HUES6 (cell line): ENCODE data around the gene ITPR1.

Source experiments
- H3K27ac ChIP-seq: 2 replicates; pipeline ENCODE4 v1.7.0; 2013; ENCODE audit warnings: low read depth, mild to moderate bottlenecking, low read length, inconsistent platforms
- H3K27me3 ChIP-seq: 2 replicates; pipeline ENCODE4 v1.6.1; 2013; ENCODE audit warnings: low read length; ENCODE audit not compliant: control insufficient read depth, insufficient read depth
- H3K36me3 ChIP-seq: 2 replicates; pipeline ENCODE4 v1.6.1; 2013; ENCODE audit warnings: low read length; ENCODE audit not compliant: control insufficient read depth, insufficient read depth
- H3K4me1 ChIP-seq: 2 replicates; pipeline ENCODE4 v1.6.1; 2013; ENCODE audit warnings: low read length; ENCODE audit not compliant: control insufficient read depth, insufficient read depth
- H3K4me3 ChIP-seq: 2 replicates; pipeline ENCODE4 v1.5.1; 2013; ENCODE audit warnings: low read depth, low read length
- H3K9ac ChIP-seq: one replicate; pipeline ENCODE4 v1.6.1; 2013; ENCODE audit warnings: mild to moderate bottlenecking, low read length
- H3K9me3 ChIP-seq: 2 replicates; pipeline ENCODE4 v1.6.1; 2013; ENCODE audit warnings: low read depth, low read length; ENCODE audit not compliant: control insufficient read depth, insufficient read depth

Gene ITPR1

DNA sequence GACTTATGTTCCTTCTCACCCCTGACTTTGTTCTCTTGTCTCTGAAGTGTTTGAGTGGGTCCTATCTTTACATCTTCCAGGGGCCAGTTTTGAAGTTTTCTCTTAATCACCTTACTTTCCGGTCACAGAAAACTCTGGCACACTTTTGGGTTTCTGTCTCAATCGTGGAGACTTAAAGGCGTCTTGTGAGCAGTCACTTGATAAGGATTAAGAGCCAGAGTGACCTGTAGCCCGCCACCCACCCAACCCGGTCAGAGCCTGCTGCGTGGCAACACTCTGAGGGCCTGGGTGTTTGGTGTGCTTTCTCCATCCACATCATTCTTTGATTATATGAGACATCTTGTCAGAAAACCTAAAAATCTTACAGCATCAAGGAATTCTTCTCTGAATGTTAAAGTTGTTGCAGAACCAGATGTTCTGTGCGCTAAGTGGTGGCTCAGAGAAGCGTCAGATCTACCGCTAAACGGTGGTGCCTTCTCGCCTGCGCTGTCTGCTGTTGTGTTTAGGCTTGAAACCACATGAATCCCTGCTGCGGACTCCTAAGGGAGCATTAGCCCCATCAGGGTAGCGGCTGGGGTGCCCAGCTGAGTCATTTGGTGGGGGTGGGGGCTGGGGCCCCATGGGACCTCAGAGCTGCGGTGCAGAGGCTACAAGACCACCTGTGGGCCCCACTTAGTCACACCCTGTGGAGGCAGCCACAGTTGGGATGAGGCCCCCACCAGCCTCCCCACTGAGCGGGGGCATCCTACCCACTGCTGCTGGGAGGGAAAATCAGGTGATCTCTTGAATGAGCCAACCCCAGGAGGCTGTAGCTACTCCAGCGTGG is 327.4 kb downstream of the ITPR1 start:
- Histone ChIP-seq H3K4me3 (no peak overlapping the region), H3K27me3 (no peaks in the 10 kb centered on the region), H3K9me3 (peaks cover 13% of the 10 kb centered on the region), H3K4me1 (peaks cover 10% of the 10 kb centered on the region; the same call in 1 of the 2 replicates), H3K9ac (no peak overlapping the region), H3K27ac (no peak overlapping the region), H3K36me3 (peaks cover 7% of the 10 kb centered on the region; the same call in 1 of the 2 replicates)

DNA sequence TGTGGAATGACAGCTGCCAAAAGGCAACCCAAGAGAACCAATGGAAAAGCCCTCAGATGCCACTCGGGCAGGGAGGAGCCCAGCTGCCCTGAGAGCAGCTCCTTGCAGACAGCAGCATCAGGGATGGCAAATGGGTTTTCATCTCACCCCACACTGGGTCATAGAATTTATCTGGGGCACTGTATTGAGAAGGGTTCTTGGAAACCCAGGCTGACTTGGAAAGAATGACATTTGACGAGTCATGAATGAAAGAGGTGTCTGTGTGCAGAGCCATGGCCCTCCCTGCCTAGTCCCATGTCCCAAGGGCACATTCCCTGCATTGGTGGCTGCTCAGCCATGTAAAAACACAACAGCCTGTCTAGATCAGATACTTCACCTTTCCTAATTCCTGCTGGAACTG is 328.2 kb downstream of the ITPR1 start:
- Histone ChIP-seq H3K9ac (no peak overlapping the region), H3K9me3 (peaks cover 9% of the 10 kb centered on the region), H3K27ac (no peak overlapping the region), H3K4me3 (no peak overlapping the region), H3K27me3 (no peaks in the 10 kb centered on the region), H3K4me1 (peaks cover 14% of the 10 kb centered on the region; the same call in 1 of the 2 replicates), H3K36me3 (peaks cover 2% of the 10 kb centered on the region; the same call in 1 of the 2 replicates)

DNA sequence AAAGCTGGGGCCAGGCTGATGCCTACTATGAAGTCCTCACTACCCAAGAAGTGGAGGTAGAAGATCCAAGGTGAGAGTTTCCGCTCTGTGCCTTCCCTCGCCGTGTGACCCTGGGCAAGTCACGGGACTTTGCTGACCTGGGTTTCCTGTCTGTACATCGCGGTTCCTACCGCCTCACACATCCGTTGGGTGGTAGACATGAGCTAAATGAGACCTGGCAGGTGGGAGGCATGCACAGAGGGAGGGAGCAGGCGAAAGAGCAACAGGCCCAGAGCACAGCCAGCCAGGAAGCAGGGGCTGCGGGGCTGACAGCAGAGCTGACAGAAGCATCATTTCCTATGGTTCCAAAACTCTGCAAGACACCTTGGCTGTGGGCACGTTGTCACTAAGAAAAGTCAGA is 328.8 kb downstream of the ITPR1 start:
- Histone ChIP-seq H3K27me3 (no peaks in the 10 kb centered on the region), H3K36me3 (peaks cover 2% of the 10 kb centered on the region; the same call in 1 of the 2 replicates), H3K4me3 (no peak overlapping the region), H3K4me1 (peaks cover 14% of the 10 kb centered on the region; the same call in 1 of the 2 replicates), H3K9ac (no peak overlapping the region), H3K27ac (no peak overlapping the region), H3K9me3 (peaks cover 7% of the 10 kb centered on the region)

DNA sequence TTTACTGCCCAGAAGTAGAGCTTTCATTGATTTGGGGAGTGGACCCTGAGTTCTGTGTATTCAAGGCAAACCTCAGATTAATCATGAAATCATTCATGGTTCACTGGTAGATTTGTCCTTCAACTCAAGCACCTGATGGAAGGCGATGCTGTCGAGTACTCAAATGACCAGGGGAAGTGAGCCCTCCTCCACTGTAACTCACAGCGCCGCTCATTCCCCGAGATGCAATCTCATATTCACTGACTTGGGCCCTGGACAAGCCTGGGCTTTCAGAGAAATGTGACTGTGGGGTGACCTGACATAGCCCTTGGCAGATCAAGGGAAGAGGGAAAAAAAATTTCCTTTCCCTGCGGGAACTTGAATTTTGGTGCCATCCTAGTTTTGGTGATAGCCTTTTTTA is 329.4 kb downstream of the ITPR1 start:
- Histone ChIP-seq H3K4me3 (no peak overlapping the region), H3K27me3 (no peaks in the 10 kb centered on the region), H3K36me3 (peaks cover under 1% of the 10 kb centered on the region; the same call in 1 of the 2 replicates), H3K27ac (no peak overlapping the region), H3K9me3 (peaks cover 2% of the 10 kb centered on the region), H3K9ac (no peak overlapping the region), H3K4me1 (peaks cover 14% of the 10 kb centered on the region; the same call in 1 of the 2 replicates)

DNA sequence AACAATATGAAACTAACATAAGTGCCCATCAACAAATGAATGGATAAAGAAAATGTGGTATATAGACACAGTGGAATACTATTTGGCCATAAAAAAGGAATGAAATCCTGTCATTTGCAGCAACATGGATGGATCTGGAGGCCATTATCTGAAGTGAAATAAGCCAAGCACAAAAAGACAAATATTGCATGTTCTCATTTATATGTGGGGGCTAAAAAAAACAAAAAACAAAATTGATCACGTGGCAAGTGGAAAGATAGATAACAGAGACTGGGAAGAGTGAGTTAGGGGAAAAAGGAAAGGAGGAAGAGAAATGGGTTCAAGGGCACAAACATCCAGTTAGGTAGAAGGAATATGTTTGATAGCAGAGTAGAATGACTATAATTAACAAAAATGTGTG is 330.2 kb downstream of the ITPR1 start:
- no peak overlapping the region for H3K4me3 ChIP-seq
- no peak overlapping the region for H3K27ac ChIP-seq
- no peaks in the 10 kb centered on the region for H3K9me3 ChIP-seq
- H3K4me1 ChIP-seq = peaks cover 14% of the 10 kb centered on the region; the same call in 1 of the 2 replicates
- H3K9ac ChIP-seq = no peak overlapping the region
- H3K27me3 ChIP-seq = no peaks in the 10 kb centered on the region
- no peaks in the 10 kb centered on the region for H3K36me3 ChIP-seq

DNA sequence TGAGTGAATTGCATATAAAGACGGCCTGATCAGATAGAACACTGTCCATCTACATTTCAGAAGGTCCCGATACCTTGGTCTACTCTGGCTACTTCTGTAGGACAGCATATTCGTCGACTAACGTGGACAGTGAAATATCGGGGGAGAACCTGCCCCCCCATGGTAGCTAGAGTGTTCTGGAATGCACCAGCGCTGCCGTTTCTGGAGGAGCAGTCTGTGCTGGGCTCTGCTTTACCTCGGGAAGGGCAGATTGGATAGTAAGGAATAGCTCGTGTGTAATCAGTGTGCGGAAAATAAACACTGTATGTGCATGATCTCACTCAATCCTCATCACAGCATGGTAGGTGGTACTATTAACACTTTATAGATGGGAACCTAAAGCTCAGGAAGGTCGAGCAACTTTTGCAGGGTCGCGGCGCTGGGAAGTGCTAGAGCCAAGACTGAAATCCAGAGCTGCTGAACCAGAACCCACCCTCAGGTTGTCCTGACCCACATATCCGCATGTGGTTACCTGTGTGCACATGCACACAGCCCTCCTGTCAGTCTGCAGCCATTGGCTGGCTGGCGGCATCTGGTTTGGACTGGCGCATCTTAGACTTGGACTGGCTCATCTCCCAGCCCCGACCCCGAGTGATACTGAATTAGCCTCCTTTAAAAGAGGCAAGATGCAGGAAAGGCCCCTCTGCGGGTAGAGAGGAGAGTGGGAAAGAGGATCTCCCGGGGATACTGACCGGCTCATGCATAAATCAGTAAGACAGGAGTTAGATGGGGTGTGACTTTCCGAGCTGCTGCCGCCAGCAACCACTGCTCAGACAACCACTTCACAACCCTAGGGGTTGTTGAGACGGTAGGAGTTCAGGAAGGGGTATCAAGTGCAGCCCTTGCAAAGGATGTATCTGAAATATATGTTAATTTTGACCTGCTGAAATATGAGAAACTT is 331.1 kb downstream of the ITPR1 start:
- no peaks in the 10 kb centered on the region for H3K36me3 ChIP-seq
- H3K9ac ChIP-seq = no peak overlapping the region
- H3K9me3 ChIP-seq = no peaks in the 10 kb centered on the region
- no peaks in the 10 kb centered on the region for H3K27me3 ChIP-seq
- peaks cover 14% of the 10 kb centered on the region; the same call in 1 of the 2 replicates for H3K4me1 ChIP-seq
- no peak overlapping the region for H3K4me3 ChIP-seq
- no peak overlapping the region for H3K27ac ChIP-seq

DNA sequence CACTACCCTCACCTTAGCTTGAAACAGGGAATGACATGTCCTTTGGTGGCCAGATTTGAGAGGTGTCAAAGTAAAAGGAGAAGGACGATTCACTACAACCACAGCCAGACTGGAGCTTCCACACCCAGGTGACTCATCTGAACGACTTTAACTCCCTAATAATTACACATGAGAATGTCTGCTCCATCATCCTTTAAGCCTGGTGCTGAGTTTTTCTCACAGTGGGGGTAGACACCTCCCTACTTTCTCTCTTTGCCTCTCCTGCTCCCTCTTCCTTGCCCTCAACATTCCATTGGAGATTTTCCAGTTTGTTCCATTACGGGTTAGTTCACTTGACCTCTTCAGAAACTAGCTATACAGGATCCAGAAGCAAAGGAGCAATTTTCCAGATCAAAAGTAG is 331.8 kb downstream of the ITPR1 start:
- H3K4me3 ChIP-seq = no peak overlapping the region

DNA sequence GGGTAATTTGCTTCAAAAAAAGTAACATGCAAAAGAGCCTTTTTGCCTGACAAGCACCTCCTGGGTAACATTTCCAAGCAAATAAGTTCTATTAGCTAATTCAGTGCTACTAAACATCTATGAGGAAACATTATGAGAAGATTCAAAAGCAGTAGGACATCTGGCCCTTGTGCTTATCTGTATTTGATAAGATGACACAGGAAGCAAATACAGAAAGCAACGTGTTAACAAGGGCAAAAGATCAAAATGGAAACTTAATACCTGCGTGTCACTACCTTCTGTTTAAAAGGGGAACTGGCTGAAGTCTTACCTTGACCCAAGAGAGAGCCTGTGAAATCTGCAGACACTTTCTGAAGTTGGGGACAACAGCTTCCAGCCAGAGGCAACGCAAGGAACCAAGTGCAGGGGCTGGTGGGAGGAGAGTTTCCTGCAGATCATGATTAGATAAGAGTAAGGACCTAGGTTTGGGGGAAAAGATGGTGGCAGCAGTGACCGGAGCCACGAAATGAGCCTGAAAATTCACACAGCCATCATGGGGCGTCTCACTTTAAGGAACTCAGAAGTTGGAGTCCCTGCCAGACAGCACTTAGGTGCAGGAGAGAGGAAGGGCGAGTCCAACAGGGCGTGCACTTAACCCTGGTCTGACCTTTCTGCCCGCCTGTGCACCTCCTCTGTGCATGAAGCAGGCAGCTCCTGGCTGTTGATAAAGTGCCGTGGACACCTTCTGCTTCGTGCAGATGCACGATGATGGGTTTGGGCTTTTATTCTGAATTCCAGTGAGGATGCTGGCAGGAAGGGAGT is 332.5 kb downstream of the ITPR1 start:
- no peaks in the 10 kb centered on the region for H3K36me3 ChIP-seq
- no peaks in the 10 kb centered on the region for H3K9me3 ChIP-seq
- no peak overlapping the region for H3K9ac ChIP-seq
- no peaks in the 10 kb centered on the region for H3K27me3 ChIP-seq
- H3K27ac ChIP-seq = no peak overlapping the region
- peaks cover 14% of the 10 kb centered on the region; the same call in 1 of the 2 replicates for H3K4me1 ChIP-seq
- no peak overlapping the region for H3K4me3 ChIP-seq

More for the DNA sequence above, 331.8 kb downstream of the ITPR1 start:
- H3K27ac ChIP-seq = no peak overlapping the region
- H3K9me3 ChIP-seq = no peaks in the 10 kb centered on the region
- no peaks in the 10 kb centered on the region for H3K27me3 ChIP-seq
- no peak overlapping the region for H3K9ac ChIP-seq
- H3K36me3 ChIP-seq = no peaks in the 10 kb centered on the region
- peaks cover 14% of the 10 kb centered on the region; the same call in 1 of the 2 replicates for H3K4me1 ChIP-seq

DNA sequence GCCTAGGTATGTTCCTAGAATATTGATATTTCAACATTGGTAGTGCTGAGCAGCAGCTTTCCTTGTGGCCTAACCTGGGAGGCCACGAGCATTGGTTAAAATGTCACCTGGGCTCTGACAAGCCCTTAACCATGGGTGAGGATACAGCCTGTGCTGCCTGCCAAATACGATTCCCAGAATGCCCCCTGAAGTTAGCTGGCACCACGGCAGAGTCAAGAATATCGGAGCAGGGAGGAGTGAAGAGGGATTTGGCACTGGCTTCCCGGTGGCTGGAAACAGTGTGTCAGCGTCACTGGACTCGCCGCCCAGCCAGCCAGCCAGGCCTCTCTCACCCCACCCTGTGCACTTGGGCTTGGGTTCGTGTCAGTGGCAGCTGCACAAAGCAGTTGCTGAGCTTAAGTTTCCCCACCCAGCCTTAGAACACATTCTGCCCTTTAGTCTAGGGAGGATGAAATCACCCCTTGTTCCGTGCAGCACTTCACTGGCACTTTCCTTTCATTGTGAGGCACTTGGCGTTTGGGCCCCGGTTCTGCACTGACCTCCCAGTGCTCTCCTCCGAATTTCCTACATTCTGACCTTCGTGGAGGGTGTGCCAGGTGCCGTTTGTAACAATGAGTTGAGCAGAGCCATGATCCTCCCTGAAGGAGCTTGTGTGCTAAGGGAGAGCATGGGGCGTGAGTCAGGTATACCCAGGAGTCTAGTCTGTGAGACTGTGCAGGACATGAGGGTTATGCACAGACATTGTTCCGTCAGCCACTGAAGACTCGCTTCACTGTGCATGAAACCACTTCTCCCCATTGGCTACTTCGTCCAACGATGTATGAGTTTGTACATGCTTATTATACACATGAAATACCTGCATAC is 333.3 kb downstream of the ITPR1 start:
- no peaks in the 10 kb centered on the region for H3K27me3 ChIP-seq
- H3K27ac ChIP-seq = no peak overlapping the region
- H3K36me3 ChIP-seq = no peaks in the 10 kb centered on the region
- H3K4me1 ChIP-seq = peaks cover 20% of the 10 kb centered on the region; the same call in 1 of the 2 replicates
- H3K9ac ChIP-seq = no peak overlapping the region
- no peak overlapping the region for H3K4me3 ChIP-seq
- H3K9me3 ChIP-seq = no peaks in the 10 kb centered on the region

DNA sequence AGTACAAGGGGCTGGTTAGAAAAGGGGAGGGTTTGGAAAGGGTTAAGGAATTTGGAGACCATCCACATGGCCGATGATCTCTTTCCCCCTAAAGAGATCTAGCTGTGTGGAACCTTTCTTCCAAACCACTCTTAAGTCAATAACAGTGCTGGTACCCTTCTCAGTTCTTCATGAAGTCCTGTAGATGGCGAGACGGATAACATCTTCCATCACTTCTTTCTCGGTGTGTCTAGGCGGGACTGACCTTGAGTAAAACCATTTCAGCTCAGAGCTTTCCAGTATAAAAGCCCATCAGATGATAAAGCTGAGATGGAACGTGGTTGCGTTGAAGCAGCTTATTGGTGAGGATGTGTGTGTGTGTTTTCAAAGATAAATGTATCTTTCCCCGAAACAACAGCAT is 334.6 kb downstream of the ITPR1 start:
- Histone ChIP-seq H3K4me1 (peaks cover 23% of the 10 kb centered on the region; the same call in 1 of the 2 replicates), H3K27ac (no peak overlapping the region), H3K9ac (no peak overlapping the region), H3K4me3 (no peak overlapping the region), H3K27me3 (no peaks in the 10 kb centered on the region), H3K9me3 (no peaks in the 10 kb centered on the region), H3K36me3 (no peaks in the 10 kb centered on the region)
